GM12892 (cell line): ENCODE measurements around the gene VPS11.

Experiments used
- POLR2A ChIP-seq: IDR thresholded peaks from 2 replicates; pipeline ENCODE4 v1.6.1; 2011; ENCODE audit warnings: low read depth, low read length, control low read depth
- POLR2AphosphoS5 ChIP-seq: IDR thresholded peaks from 2 replicates; pipeline ENCODE4 v1.6.1; 2011; ENCODE audit warnings: low read depth, low read length, control low read depth
- TAF1 ChIP-seq: IDR thresholded peaks from 2 replicates; pipeline ENCODE4 v1.6.1; 2011; ENCODE audit warnings: low read depth, mild to moderate bottlenecking, control low read depth, low read length, borderline replicate concordance

GRCh38 chr11:119018074-119018938, 49.3 kb upstream of the VPS11 start, which contains the start of the genes RPS25 and TRAPPC4:
- peak; percentile 89 for TF ChIP-seq TAF1
- peak; percentile 95 for TF ChIP-seq POLR2A
- TF ChIP-seq POLR2AphosphoS5 = peak; percentile 96
